ENCODE measurements around the gene YWHAE. TPM values are rescaled to one million over a fixed set of nuclear protein-coding genes. Genes with fewer than 3 reads are reported as not detected.

Gene YWHAE
- total and polyA plus RNA-seq, 9 of the 15 experiments (the other 6 are each of a cell fraction or from before 2014, with no cell fraction given), result 184 to 727 (median 448) TPM

- no peak for TF ChIP-seq ZBTB11 (CRISPR knock-in tag; IDR thresholded peaks at IDR 0.05)
- TF ChIP-seq ZNF445 (CRISPR knock-in tag; IDR thresholded peaks at IDR 0.05; ENCODE audit: low read depth), result no peak
- TF ChIP-seq PKNOX1 (IDR thresholded peaks at IDR 0.05), result no peak
- no peak for TF ChIP-seq BACH1 (tag; IDR thresholded peaks at IDR 0.05)
- TF ChIP-seq ZNF436 (CRISPR knock-in tag; IDR thresholded peaks at IDR 0.05), result no peak
- no peak for TF ChIP-seq ZNF311 (CRISPR knock-in tag; IDR thresholded peaks at IDR 0.05)
- TF ChIP-seq ARNT (IDR thresholded peaks at IDR 0.05), result no peak
- TF ChIP-seq SP2 (IDR thresholded peaks at IDR 0.05; ENCODE audit: extremely low read depth, low read depth, low read length, poor library complexity, severe bottlenecking), result no peak
- no peak for TF ChIP-seq DMBX1 (CRISPR knock-in tag; IDR thresholded peaks at IDR 0.05; ENCODE audit: borderline replicate concordance)
- TF ChIP-seq CREB3L1 (IDR thresholded peaks at IDR 0.05; ENCODE audit: borderline replicate concordance, low read depth), result no peak
- no peak for TF ChIP-seq HBP1 (CRISPR knock-in tag; IDR thresholded peaks at IDR 0.05)
- TF ChIP-seq KAT8 (IDR thresholded peaks at IDR 0.05; ENCODE audit: low read depth), result no peak
These were observed 74.3 kb downstream of the YWHAE start (continued) for GRCh38 chr17:1325766-1326165.

All from K562 (cell line).